ENCODE results near the gene RETN.

The RETN gene

DNA sequence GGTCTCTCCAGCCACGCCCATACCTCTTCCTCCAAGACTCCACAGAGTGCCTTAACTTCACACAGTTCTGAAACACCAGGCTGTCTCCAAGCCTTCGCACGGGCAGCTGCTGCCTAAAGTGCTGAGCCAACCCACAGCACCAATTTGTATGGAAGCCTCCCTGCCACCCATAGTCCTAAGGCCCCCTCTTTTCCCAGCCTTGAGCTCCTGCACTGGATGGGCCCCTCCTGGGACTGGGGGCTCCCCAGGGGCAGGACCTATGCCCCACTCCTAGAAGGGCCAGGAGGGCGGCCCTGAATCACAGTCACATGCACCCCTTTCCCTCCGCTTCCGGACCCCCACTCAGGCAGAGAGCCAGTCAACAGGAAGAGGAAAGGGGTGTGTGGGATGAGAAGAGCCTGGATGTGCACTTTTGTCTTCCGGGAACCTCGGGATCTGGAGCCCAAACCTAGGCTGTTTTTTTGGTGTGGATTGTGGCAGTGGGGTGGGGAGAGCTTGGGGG is 38.2 kb downstream of the RETN start:
- no peak for DNase-seq (ENCODE audit: extremely low read depth, low read depth)
- TF ChIP-seq, protein P1, sequence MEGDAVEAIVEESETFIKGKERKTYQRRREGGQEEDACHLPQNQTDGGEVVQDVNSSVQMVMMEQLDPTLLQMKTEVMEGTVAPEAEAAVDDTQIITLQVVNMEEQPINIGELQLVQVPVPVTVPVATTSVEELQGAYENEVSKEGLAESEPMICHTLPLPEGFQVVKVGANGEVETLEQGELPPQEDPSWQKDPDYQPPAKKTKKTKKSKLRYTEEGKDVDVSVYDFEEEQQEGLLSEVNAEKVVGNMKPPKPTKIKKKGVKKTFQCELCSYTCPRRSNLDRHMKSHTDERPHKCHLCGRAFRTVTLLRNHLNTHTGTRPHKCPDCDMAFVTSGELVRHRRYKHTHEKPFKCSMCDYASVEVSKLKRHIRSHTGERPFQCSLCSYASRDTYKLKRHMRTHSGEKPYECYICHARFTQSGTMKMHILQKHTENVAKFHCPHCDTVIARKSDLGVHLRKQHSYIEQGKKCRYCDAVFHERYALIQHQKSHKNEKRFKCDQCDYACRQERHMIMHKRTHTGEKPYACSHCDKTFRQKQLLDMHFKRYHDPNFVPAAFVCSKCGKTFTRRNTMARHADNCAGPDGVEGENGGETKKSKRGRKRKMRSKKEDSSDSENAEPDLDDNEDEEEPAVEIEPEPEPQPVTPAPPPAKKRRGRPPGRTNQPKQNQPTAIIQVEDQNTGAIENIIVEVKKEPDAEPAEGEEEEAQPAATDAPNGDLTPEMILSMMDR (IDR thresholded peaks at IDR 0.05; ENCODE audit: low read depth, low read length), result no peak

DNA sequence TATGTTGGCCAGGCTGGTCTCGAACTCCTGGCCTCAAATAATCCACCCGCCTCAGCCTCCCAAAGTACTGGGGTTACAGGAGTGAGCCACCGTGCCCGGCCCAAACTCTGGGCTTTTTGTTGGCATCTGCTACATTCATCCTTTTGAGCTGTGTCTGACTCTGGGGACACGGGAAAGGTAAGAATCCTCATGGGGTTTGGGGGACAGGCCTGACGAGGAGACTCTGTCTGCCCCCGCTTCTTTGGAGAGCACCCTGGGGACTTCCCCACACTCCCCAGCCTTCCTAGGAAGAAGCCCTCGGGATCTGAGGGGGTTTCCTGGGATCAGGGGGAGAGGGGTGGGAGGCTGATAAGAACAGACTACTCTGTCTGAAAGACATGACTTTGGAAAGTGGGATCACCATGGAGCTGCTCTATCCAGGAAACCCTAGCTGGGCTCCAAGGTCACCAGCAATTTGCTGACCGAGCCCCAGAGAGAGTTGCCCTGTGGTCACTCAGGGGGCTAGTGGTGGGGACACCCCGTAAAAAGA is 41.1 kb downstream of the RETN start:
- TF ChIP-seq, protein P1 (IDR thresholded peaks at IDR 0.05; ENCODE audit: low read depth, low read length), result no peak

DNA sequence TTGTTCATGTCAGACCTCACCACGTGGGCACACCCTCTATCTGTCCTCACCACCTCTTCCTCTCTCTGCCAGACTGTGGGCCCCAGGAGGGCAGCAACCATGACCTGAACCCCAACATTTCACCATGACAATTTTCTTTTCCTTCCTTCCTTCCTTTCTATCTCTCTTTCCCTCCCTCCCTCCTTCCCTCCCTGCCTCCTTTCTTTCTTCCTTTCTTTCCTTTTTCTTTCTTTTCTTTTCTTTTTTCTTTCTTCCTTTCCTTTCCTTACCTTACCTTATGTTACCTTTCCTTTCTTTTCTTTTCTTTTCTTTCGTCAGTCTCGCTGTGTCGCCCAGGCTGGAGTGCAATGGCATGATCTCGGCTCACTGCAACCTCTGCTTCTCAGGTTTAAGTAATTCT is 41.8 kb downstream of the RETN start:
- DNase-seq (ENCODE audit: extremely low read depth, low read depth), result no peak
- TF ChIP-seq, protein P1 (IDR thresholded peaks at IDR 0.05; ENCODE audit: low read depth, low read length), result no peak

More for the DNA sequence above, 41.1 kb downstream of the RETN start:
- DNase-seq (ENCODE audit: extremely low read depth, low read depth), result no peak

GRCh38 chr19:7715671-7716070 is 46.8 kb downstream of the RETN start:
- TF ChIP-seq, protein P1 (IDR thresholded peaks at IDR 0.05; ENCODE audit: low read depth, low read length), result no peak
- DNase-seq (ENCODE audit: extremely low read depth, low read depth), result no peak

DNA sequence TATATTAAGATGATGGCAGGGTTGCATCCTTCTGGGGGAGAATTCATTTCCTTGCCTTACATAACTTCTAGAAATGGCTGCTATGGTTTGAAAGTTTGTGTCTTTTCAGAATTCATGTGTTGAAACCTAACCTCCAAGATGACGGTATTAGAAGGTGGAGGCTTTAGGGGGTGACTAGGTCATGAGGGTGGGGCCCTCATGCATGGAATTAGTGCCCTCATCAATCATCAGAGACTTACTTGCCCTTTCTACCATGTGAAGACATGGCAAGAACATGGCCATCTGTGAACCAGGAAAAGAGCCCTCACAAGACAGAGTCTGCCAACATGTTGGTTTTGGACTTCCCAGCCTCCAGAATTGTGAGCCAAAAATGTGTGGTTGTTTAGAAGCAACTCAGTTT is 47.9 kb downstream of the RETN start:
- DNase-seq (ENCODE audit: extremely low read depth, low read depth), result no peak
- TF ChIP-seq, protein P1 (IDR thresholded peaks at IDR 0.05; ENCODE audit: low read depth, low read length), result no peak

DNA sequence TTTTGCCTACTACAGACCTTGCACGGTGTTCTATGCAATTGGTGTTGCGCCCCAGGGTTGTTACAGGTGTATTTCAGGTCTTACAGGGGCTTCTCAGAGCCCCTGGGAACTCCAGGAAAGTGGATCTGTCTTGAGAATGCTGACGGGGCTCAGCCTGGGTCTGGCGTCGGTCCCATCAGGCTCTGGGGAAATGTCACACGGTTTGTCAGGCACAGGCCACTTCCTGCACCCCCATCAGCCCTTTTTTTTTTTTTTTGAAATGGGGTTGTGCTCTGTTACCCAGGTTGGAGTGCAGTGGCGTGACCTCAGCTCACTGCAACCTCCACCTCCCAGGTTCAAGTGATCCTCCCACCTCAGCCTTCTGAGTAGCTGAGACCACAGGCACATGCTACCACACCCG is 49.8 kb downstream of the RETN start:
- TF ChIP-seq, protein P1 (IDR thresholded peaks at IDR 0.05; ENCODE audit: low read depth, low read length), result no peak

More for the DNA sequence above, 49.8 kb downstream of the RETN start:
- DNase-seq (ENCODE audit: extremely low read depth, low read depth), result no peak

All from AG09319 (cell line).